NCI-H2196 treated with DMSO at 0.1 percent for 48 hours (cell line): ENCODE results near the gene NFKBIE.

Experiments used
- DNase-seq: peaks from one replicate; lab custom pipeline; 2025; ENCODE audit not compliant: unreplicated experiment; lab: John Stamatoyannopoulos, UW

NFKBIE gene

GRCh38 chr6:44258325-44258863 is 7.0 kb downstream of the NFKBIE start:
- no peak for DNase-seq

- no peak for DNase-seq
Measured at GRCh38 chr6:44257753-44258324, 7.5 kb downstream of the NFKBIE start.

GRCh38 chr6:44257025-44257752 is 8.2 kb downstream of the NFKBIE start, which contains the start of gene SLC35B2:
TSS of gene SLC35B2 (minus strand) at chr6:44257528. CDS start at chr6:44257410, 118 bp downstream.
- peak; percentile 75 for DNase-seq

- DNase-seq, result no peak
Measured at GRCh38 chr6:44256775-44257024, 8.7 kb downstream of the NFKBIE start.

GRCh38 chr6:44255871-44256774 is 9.2 kb downstream of the NFKBIE start:
- DNase-seq, result no peak

- DNase-seq, result no peak
Measured at GRCh38 chr6:44255105-44255808, 10.1 kb downstream of the NFKBIE start.

GRCh38 chr6:44254191-44255104 is 10.9 kb downstream of the NFKBIE start:
- DNase-seq, result no peak

GRCh38 chr6:44253307-44254101 is 11.8 kb downstream of the NFKBIE start:
- no peak for DNase-seq

- DNase-seq, result no peak
Measured at GRCh38 chr6:44251576-44252524, 13.5 kb downstream of the NFKBIE start.

- DNase-seq, result no peak
Measured at GRCh38 chr6:44250718-44251123, 14.6 kb downstream of the NFKBIE start.

- no peak for DNase-seq
Measured at GRCh38 chr6:44250067-44250717, 15.2 kb downstream of the NFKBIE start.

- no peak for DNase-seq
Measured at GRCh38 chr6:44249082-44249748, 16.1 kb downstream of the NFKBIE start.

GRCh38 chr6:44248579-44248978 is 16.8 kb downstream of the NFKBIE start:
- DNase-seq, result no peak

- no peak for DNase-seq
Measured at GRCh38 chr6:44247338-44248302, 17.7 kb downstream of the NFKBIE start.

GRCh38 chr6:44246663-44247337 is 18.6 kb downstream of the NFKBIE start, which contains the start of gene HSP90AB1:
TSS of gene HSP90AB1 (plus strand) at chr6:44247101. CDS start at chr6:44248630, 1,529 bp downstream.
- DNase-seq, result peak; percentile 97
